Esophagus muscularis mucosa (tissue), 4 donors: ENCODE results near the gene MXRA7. TPM values are rescaled to one million over a fixed set of nuclear protein-coding genes. Genes with fewer than 3 reads are reported as not detected.

ENCODE experiments used
- DNase-seq: peaks from one replicate; pipeline ENCODE4 v3.0.0-alpha.2; 2017; ENCODE audit errors: extremely low spot score
- H3K27ac ChIP-seq, 4 donors: fragments of 200-600 bp; sonication (generic); replicated peaks in 1 of 4; 1 replicate in 3 of 4; 2 replicates in 1 of 4; pipeline ENCODE4 v1.5.1; 2016 to 2019; ENCODE audit warnings: mild to moderate bottlenecking in 1 of 4
- H3K27me3 ChIP-seq, 4 donors: fragments of 200-600 bp; sonication (generic); one replicate each; pipeline versions ENCODE4 v1.5.1 to v1.6.0; 2016 to 2019
- H3K36me3 ChIP-seq, 4 donors: fragments of 200-600 bp; sonication (generic); one replicate each; pipeline ENCODE4 v1.5.1; 2016 to 2019
- H3K4me1 ChIP-seq, 4 donors: fragments of 200-600 bp; sonication (generic); one replicate each; pipeline ENCODE4 v1.5.1; 2016 to 2019
- H3K4me3 ChIP-seq, 4 donors: fragments of 200-600 bp; sonication (generic); 1 replicate in 2 of 4; 2 replicates in 2 of 4; pipeline ENCODE4 v1.5.1; 2016 to 2019; ENCODE audit warnings: mild to moderate bottlenecking in 4 of 4, moderate library complexity in 1 of 4
- H3K9me3 ChIP-seq, 4 donors: fragments of 200-600 bp; sonication (generic); 1 replicate in 3 of 4; 2 replicates in 1 of 4; pipeline ENCODE4 v1.5.1; 2016 to 2019
- EP300 ChIP-seq: sonication (generic); formaldehyde crosslinking; IDR thresholded peaks from one replicate; pipeline ENCODE4 v1.6.1; 2017; ENCODE audit warnings: antibody characterized with exemption
- POLR2A ChIP-seq: fragments of 450-650 bp; IDR thresholded peaks from one replicate; pipeline ENCODE4 v1.6.1; 2017; ENCODE audit warnings: antibody characterized with exemption, moderate library complexity, mild to moderate bottlenecking, low read depth
- POLR2AphosphoS5 ChIP-seq, 2 donors: sonication (generic); formaldehyde crosslinking; IDR thresholded peaks; one replicate each; pipeline ENCODE4 v1.6.1; 2017; ENCODE audit warnings: antibody characterized with exemption in 2 of 2
- WGBS: methylation state at CpG from one replicate; pipeline ENCODE4 v1.1.5; 2018; 5-methylcytosine and 5-hydroxymethylcytosine counted together
- intact Hi-C: fragments of 100-400 bp; cut with DNase I; formaldehyde crosslinking; loops from one replicate; pipeline ENCODE4 v1.15.1; 2023
- small RNA-seq, 3 donors: library from RNA; depleted of rRNA; stranded (forward); fragments of <200 nt; gene quantifications; one replicate each; pipeline ENCODE3, GENCODE V24; 2016
- total RNA-seq, 4 donors: library from RNA; depleted of rRNA; stranded (reverse); fragments of >200 nt; gene quantifications; one replicate each; pipeline versions ENCODE4 v1.1.0 to v1.2.1, GENCODE V29; 2016
- TF ChIP-seq, protein P1 (sequence below), 3 experiments: fragments of 200-600 bp in 2 of 3; fragments of 450-650 bp in 1 of 3; sonication (generic) in 2 of 3; IDR thresholded peaks; one replicate each; pipeline ENCODE4 v1.5.1; 2017 to 2019; ENCODE audit warnings: antibody characterized with exemption in 3 of 3, mild to moderate bottlenecking in 2 of 3, moderate library complexity in 1 of 3

MXRA7 gene
- total RNA-seq, 4 donors from 2014 or later, result 405 to 422 (median 411) TPM

DNA sequence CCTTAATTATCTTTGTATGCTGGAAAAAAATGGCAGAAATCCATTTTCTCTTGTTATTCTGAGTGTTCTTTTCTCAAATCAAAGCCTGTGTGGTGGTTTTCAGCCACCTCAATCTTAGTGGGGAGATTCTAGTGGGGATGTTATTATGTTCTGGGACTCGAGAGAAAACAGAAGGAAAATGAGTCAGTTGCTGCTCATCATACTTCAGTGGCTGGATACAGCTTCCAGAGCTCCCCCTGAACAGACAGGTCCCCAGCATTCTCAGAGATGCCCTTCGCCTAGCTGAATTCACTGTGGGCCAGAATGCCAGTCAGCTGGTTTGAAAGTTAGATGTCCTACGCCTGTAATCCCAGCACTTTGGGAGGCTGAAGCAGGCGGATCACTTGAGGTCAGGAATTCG, 75.7 kb downstream of the MXRA7 start:
- Histone ChIP-seq H3K27ac (no peak overlapping the region), H3K36me3 (no peaks in the 10 kb centered on the region), H3K4me3 (no peak overlapping the region), H3K4me1 (no peaks in the 10 kb centered on the region), H3K9me3 (no peaks in the 10 kb centered on the region), H3K27me3 (peaks cover 0 to 21% (median 0%) of the 10 kb centered on the region in 4 donors)
- no peak for DNase-seq
- TF ChIP-seq, protein P1, sequence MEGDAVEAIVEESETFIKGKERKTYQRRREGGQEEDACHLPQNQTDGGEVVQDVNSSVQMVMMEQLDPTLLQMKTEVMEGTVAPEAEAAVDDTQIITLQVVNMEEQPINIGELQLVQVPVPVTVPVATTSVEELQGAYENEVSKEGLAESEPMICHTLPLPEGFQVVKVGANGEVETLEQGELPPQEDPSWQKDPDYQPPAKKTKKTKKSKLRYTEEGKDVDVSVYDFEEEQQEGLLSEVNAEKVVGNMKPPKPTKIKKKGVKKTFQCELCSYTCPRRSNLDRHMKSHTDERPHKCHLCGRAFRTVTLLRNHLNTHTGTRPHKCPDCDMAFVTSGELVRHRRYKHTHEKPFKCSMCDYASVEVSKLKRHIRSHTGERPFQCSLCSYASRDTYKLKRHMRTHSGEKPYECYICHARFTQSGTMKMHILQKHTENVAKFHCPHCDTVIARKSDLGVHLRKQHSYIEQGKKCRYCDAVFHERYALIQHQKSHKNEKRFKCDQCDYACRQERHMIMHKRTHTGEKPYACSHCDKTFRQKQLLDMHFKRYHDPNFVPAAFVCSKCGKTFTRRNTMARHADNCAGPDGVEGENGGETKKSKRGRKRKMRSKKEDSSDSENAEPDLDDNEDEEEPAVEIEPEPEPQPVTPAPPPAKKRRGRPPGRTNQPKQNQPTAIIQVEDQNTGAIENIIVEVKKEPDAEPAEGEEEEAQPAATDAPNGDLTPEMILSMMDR (IDR thresholded peaks at IDR 0.05), result no peak
- no peak for TF ChIP-seq POLR2A
- no peak for TF ChIP-seq EP300
- no peak for TF ChIP-seq POLR2AphosphoS5 (IDR thresholded peaks at IDR 0.05)
- intact Hi-C loops, result no loop called here
- WGBS, result 75% methylated on average over 5 of the region's 5 CpGs

DNA sequence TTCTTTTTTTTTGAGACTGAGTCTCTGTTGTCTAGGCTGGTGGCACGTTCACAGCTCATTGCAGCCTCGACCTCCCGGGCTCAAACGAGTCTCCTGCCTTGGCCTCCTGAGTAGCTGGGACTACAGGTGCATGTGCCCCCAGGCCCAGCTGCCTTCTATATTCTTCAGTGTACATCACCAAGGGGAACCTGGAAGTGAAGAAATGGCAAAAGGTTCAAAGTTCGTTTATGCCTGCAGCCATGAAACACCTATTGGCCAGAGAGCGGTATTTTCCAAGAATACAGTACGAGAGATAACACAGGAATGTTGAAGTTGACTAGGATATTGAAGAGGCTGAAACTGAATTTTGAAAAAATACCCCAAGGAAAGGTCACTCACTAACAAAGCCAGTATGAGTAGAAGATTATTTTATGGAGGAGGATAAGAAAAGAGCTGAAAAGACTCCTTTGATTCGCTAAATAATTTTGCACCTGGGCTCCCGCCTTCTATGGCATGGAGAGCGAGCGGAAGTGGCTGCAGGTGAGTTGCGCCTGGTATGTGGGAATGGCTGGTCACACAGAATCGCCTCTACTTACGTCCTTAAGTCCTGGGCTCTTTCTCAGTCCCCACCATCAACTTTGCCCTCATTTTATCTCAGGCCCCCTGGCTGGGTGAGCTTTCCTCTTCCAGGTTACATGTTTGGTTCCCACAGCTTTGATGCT, 77.0 kb downstream of the MXRA7 start:
- Histone ChIP-seq H3K4me1 (no peaks in the 10 kb centered on the region), H3K27ac (no peak overlapping the region), H3K9me3 (no peaks in the 10 kb centered on the region), H3K4me3 (no peak overlapping the region), H3K36me3 (no peaks in the 10 kb centered on the region), H3K27me3 (peaks cover 0 to 21% (median 0%) of the 10 kb centered on the region in 4 donors)
- TF ChIP-seq POLR2AphosphoS5 (IDR thresholded peaks at IDR 0.05) (no peak), EP300 (no peak), POLR2A (no peak)
- TF ChIP-seq, protein P1 (IDR thresholded peaks at IDR 0.05), result no peak
- 92% methylated on average over 14 of the region's 14 CpGs for WGBS
- no peak for DNase-seq
- intact Hi-C loops, result no loop called here

DNA sequence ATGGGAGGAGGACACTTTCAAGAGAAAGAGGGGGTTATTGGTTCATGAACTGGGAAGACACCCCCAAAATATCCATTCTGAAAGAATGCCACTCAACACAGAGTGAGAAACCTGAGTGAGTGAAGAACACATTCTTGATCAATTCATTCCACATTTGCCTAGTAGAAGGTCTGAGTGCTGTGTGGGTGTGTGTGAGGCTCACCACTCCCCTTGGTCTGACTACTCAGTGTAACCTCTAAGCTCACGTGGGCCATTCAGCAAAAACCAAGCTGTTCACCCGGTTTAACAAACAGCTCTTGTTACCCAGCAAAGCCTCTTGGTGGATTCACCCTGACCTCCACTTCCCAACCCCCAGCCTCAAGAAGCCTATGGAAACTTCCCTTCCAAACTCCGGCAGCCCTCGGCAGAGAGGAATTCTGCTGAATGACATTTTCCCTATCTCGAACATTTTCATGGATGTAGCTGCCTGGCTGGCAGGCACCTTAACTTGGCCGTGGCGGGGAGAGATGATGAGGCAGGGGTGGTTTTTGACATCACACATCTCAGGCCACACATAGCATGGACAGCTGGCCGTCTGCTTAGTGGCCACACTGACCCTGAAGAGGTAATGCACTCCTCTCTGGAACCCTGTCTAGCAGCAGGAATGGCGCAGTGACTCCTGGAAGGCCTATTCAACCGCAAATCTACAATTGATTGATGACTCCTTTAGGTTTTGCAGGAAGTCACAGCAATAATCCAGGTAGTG, 78.8 kb downstream of the MXRA7 start:
- no peak for DNase-seq
- H3K27ac ChIP-seq, result no peak overlapping the region
- H3K27me3 ChIP-seq, result peaks cover 0 to 21% (median 0%) of the 10 kb centered on the region in 4 donors
- peaks cover 0 to 2% (median 0%) of the 10 kb centered on the region in 4 donors for H3K36me3 ChIP-seq
- intact Hi-C loops, result no loop called here
- TF ChIP-seq EP300 (no peak), POLR2AphosphoS5 (IDR thresholded peaks at IDR 0.05) (no peak), POLR2A (no peak)
- TF ChIP-seq, protein P1 (IDR thresholded peaks at IDR 0.05), result no peak
- no peaks in the 10 kb centered on the region for H3K9me3 ChIP-seq
- 79% methylated on average over 10 of the region's 10 CpGs for WGBS
- no peak overlapping the region for H3K4me3 ChIP-seq
- H3K4me1 ChIP-seq, result no peaks in the 10 kb centered on the region

DNA sequence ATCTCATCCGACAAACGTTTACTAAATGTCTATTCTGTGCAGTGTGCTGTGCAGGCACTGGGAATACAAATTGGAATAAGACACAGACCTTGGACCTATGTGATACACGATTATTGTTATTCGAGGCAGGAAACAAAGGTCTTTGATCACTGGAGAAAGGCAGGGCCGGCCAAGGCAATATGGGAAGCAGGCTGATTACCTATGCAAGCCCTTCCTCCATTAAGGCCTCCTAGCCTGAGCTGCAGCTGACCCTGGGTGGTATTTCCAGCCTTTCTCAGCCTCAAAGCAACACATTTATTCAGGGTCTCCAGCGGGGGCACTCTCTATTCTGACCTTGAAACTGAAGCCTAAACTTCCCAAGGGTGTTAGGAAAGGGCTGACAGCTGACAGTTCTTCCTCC, 80.6 kb downstream of the MXRA7 start:
- no peak for DNase-seq
- peaks cover 0 to 14% (median 0%) of the 10 kb centered on the region in 4 donors for H3K36me3 ChIP-seq
- peaks cover 0 to 10% (median 0%) of the 10 kb centered on the region in 4 donors for H3K27me3 ChIP-seq
- H3K27ac ChIP-seq, result no peak overlapping the region
- H3K9me3 ChIP-seq, result no peaks in the 10 kb centered on the region
- no peaks in the 10 kb centered on the region for H3K4me1 ChIP-seq
- intact Hi-C loops, result no loop called here
- no peak overlapping the region for H3K4me3 ChIP-seq
- TF ChIP-seq EP300 (no peak), POLR2A (no peak), POLR2AphosphoS5 (IDR thresholded peaks at IDR 0.05) (no peak)
- TF ChIP-seq, protein P1 (IDR thresholded peaks at IDR 0.05), result no peak
- WGBS, result 68% methylated on average over 6 of the region's 6 CpGs

Small RNA genes within 50 kb of the gene (small RNA-seq; reads per million reads assigned to genes)
- gene AC005837.3 (0 reads per million in 3 donors), gene RF02271 (0 reads per million in 3 donors), gene RNU6-227P (0 reads per million in 3 donors), gene RNU6-97P (0 reads per million in 3 donors), gene RNY4P36 (0 to 0.37 (median 0.08) reads per million in 3 donors)

Other genes with a start within 250 kb of the MXRA7 start
- gene AANAT, start 243.4 kb downstream of the MXRA7 start, total RNA-seq, result not detected
- 10 to 100 TPM; 12.9 to 22.5 (median 15.4) TPM for gene RHBDF2, start 209.5 kb downstream of the MXRA7 start, total RNA-seq
- 10 to 100 TPM; 10.8 to 23.5 (median 20.7) TPM for gene CYGB, start 173.3 kb downstream of the MXRA7 start, total RNA-seq
- gene PRCD, start 170.9 kb downstream of the MXRA7 start, total RNA-seq, result 1 to 10 TPM; 1.2 to 5.1 (median 3.8) TPM
- gene ST6GALNAC2, start 125.1 kb downstream of the MXRA7 start, total RNA-seq, result 10 to 100 TPM in 2 of 4 donors, 1 to 10 TPM in 2; 8.7 to 17.8 (median 13.3) TPM
- 1 to 10 TPM in 3 of 4 donors, under 1 TPM in 1; 0.83 to 4.9 (median 3.2) TPM for gene ST6GALNAC1, start 67.2 kb downstream of the MXRA7 start, total RNA-seq
- 10 to 100 TPM; 29.5 to 54.5 (median 49.5) TPM for gene JMJD6, start 15.6 kb upstream of the MXRA7 start, total RNA-seq
- gene METTL23, start 15.9 kb upstream of the MXRA7 start, total RNA-seq, result 10 to 100 TPM; 18.3 to 29.7 (median 23.0) TPM
- gene SRSF2, start 26.4 kb upstream of the MXRA7 start, total RNA-seq, result 100 to 1,000 TPM; 133 to 173 (median 157) TPM
- 10 to 100 TPM; 17.1 to 22.4 (median 18.8) TPM for gene MFSD11, start 27.2 kb upstream of the MXRA7 start, total RNA-seq
- 1 to 10 TPM in 1 of 4 donors, under 1 TPM in 3; under 0.01 to 1.7 (median 0.43) TPM for gene MGAT5B, start 157.4 kb upstream of the MXRA7 start, total RNA-seq